Fibroblast of skin of scalp (primary cell): ENCODE results near the gene PAX9.

Experiments used
- DNase-seq: peaks from one replicate; pipeline ENCODE4 v3.0.0-alpha.2; 2013

Gene PAX9

DNA sequence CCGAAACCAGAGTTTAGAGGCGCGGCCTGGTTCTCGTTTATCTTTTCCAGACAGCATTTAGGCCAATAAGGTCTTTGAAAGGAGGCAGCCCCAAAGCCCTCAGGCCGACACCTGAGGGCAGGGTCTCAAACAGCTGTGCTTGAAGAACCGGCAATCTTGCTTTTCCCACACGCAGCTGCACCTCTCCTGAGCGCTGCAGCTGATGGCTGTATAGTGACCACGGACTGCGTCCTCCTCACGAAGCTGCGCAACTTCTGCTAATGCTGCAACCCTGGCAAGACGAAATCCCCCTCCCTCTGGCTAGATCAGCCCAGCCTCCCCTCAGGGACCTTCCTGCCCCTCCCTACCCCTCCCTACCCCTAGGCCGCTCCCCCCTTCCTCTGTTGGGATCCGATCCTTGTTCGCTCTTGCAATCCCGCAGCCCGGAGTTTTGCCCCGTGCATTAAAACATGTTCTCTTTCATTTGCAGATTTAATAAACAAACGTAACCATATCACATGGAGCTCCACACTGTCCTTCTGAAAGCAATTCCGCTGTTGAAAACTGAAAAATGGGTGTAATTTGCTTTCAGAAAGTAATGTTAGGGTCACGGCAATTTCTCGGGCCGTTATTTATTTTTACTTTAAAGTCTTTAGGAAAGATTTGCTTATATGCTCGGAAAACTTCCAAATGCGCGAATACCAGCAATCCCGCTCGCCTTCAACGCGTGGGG lies 4.8 kb upstream of the PAX9 start:
- no peak for DNase-seq

DNA sequence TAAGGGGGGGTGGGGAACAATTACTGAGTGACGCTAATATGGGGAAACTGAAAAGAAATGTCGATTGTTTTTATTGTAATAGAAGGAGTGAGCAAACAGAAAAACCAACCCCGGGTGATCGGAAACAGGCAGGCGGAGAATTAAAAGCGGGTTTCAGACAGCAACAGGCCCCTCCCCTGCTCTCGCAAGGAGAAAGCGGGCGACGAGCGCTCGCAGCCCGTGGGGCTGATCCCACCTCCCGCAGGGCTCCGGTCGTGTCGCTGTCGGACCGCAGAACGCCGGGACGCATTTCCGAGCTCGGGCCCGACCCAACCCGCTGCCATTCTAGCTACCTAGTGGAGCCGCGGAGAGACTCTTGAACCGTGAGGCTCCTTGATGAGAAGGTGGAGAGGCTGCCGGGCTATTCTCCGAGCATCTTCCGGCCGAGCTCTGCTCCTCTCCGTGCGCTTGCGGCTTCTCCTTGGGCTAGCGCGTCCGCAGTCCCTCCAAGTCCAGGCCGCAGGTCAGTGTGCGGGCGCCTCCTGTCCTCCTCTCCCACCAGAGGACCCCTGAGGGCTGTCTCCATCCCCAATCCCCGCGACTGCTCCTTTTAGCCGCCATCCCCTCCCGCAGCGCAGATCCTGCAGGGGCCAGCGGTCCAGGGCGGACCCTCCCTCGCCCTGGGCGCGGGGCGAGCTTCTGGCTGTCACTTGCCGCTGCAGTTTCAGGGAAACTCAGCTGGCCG lies 4.1 kb upstream of the PAX9 start:
- DNase-seq: no peak

DNA sequence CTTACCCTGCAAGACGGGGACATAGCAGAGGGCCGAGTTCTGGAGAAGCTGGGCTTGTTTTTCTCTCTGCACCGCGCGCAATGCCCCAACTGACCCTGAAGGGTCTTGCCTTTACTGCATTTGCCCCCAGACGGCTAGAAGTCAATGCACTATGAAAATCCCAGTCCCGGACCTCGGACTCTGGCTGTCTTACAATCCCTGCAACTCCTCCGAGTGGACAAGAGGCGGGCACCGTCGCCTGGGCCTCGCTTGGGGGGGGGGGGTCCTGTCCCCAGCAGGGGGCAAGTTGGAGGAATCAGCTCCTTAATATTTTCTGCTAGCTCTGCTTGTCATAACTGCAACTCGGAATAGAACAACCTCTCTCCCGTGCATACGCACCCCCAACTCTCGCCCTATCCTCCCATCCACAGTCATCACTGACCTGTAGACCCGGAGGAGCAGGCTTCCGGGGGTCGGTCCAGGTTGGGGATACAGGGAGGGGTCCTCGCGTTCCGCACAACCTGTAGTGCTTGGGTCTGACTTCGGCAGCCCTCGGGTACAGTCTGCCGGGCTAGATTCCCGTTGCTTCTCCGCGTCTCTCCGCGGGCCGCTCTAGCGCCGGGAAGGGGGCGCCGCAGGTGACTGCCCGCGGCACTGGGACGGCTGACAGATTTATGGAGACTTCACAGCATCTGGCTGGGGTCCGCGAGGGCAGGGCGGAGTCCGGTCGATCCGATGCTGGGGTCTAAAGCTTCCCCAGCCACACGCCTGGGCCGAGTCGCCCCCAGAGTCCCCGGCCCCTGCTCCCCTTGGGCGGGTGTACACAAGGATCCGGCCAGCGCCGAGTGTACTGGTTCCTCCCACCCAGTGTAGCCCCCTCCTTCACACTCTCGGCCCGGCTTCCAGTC lies 3.3 kb upstream of the PAX9 start:
- DNase-seq: no peak

DNA sequence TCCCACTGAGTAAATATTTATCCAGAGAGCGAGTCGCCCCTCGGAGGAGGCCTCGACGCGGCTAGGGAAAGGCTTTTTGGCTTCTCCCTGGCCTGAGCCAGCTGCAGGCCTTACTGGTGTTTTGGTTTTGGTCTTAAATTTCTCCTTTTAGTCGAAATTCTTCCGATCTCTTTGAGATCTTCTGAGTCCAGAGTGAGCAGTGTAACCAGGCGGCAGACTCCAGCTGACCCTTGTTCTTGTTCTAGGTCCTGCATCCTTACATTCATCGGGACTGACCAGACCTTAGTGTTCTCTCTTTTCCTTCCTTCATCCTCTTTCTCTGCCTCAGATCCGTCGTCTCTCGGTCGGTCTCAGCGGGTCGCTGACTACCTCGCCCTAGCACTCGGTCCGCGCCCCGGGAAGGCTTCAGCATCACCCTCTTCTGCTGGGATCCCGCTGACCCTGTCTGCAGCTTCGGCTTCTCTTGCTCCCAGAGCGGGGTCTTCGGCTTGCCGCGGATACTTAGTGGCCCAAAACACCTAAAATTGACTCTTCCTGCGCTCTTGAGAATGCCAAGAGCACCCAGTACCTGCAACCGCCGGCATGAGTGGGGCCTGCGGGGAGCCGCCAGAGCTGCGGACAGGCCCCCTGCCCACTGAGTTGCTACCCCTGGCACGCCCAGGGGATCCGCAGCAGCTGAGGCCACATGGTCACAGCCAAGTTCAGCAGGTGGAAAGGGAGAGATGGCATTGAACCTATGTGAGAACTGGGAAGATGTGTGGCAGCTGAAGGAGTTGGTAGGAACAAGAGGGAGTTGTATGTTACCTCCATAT lies 2.4 kb upstream of the PAX9 start:
- no peak for DNase-seq

DNA sequence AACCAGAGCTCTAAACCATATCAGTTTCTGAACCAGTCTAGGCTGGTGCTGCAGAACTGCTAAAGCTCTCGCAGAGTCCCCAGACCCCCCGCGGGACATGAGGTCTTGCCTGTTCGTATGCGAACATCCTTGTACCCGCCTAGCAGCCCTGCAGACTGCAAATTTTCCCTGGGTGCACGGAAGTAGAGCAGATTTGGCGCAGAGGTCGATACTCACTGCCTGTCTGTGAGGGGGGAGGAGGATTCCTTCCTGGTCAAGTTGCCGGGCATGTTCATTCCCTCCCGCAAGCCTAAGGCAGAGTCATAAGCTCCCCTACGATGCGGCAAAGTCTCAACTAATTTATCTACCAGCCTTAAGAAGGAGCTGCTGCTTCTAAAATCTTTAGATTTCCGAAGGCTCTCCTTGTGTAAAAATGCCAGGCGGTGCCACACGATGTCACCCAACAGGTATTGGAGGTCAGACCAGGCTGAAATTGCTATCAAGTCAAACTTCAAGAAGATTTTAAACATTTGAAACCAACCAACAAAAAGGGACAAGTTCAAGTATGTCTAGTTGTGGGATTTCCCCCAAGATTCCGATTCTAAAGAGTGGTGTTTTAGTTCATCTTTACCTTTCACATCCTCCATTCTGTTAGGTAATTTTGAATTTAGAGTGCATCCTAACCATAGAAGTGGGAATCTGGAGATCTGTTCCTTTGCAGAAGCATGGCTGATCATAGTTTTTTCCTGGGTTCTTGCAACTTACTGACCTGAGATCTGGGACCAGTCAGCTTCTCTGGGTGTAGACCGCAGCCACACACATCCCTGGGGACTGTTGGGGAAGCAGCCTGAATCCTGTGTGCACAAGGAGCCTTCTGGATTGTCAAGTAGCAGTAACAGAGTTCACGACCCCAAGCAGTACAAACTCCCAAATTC lies 1.6 kb upstream of the PAX9 start:
- DNase-seq: no peak

DNA sequence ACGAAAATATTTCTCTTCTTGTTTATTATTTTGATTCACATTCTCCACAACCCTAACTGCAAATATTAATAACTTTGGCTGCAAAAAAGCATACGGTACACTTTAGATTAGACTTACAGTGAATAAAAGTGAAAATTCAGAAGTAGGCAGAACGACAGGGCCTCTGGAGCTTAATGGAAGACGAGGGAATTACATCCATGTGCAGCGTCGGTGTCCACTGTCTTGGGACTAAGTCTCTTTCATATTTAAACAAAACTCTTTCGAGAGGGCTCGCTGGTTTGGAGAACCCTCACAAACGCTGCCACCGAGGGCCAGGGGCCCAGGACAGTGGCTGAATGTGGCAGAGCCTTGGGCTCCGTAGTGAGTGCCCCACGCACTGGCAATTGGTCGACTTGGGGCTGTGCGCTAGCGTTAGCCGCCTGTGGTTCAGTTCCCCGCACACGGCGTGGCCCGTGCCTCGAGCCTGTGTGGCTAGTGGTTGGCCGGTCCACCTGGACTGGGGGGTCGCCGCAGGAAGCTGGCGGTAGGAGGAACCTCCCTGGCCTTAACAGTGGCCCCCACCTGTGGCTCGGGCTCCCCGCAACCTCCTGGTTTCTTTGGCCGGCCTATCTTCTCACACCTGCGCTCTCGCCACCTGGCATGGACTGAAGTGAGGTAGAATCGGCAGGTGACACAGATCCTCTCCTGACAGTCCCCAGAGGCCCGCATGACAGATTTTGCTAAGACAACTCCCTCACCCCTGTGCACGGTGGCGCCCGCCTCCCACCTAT lies 739 bp upstream of the PAX9 start:
- DNase-seq: no peak

DNA sequence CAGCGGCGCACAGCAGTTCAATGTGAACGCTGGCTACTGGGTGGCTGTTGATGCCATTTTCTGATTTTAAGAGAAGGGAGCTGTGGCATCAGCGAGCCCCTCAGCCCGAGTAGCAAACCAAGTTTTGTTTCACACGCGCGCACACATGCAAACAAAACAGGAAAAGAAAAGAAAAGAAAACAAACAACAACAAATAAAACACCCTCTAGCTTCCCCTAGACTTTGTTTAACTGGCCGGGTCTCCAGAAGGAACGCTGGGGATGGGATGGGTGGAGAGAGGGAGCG lies 540 bp downstream of the PAX9 start:
- DNase-seq: no peak

DNA sequence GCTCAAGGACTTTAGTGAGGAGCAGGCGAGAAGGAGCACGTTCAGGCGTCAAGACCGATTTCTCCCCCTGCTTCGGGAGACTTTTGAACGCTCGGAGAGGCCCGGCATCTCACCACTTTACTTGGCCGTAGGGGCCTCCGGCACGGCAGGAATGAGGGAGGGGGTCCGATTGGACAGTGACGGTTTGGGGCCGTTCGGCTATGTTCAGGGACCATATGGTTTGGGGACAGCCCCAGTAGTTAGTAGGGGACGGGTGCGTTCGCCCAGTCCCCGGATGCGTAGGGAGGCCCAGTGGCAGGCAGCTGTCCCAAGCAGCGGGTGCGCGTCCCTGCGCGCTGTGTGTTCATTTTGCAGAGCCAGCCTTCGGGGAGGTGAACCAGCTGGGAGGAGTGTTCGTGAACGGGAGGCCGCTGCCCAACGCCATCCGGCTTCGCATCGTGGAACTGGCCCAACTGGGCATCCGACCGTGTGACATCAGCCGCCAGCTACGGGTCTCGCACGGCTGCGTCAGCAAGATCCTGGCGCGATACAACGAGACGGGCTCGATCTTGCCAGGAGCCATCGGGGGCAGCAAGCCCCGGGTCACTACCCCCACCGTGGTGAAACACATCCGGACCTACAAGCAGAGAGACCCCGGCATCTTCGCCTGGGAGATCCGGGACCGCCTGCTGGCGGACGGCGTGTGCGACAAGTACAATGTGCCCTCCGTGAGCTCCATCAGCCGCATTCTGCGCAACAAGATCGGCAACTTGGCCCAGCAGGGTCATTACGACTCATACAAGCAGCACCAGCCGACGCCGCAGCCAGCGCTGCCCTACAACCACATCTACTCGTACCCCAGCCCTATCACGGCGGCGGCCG lies 1.1 kb downstream of the PAX9 start:
- DNase-seq: no peak

DNA sequence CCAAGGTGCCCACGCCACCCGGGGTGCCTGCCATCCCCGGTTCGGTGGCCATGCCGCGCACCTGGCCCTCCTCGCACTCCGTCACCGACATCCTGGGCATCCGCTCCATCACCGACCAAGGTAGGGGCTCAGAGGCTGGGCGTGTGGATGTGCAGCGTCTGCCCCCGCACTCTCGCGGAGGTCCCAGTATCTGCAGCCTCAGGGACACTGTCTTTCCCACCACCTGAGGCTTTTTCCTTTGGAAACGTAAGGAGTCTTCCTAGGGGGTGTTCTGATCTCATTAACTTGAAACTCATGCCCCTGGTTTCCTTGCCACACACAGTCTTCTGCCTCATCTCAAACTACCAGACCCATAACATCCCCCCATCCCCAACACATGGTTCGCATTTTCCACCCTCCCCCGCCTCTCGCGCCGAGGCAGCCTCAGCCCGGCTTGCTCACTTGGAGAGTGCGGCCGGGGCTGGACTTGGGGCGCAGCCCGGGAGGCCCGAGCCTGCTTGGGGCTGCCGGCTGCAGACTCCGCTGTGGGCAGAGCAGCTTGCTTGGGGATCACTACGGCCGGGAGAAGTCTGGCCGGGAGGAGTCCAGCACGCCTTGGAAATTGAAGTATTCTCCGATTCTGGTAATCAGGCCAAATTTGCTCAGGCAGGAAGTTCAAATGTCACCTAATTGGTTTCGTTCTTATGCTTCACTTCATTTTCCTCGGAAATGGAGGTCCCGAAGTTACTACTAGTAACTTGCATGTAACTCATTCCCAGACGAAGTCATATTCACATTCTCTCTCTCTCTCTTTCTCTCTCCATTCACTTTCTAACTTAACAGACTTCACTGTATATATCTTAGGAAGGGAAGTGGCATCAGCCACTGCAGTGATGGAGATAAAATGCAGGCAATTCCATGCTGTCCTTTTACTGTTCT lies 2.0 kb downstream of the PAX9 start:
- DNase-seq: no peak

DNA sequence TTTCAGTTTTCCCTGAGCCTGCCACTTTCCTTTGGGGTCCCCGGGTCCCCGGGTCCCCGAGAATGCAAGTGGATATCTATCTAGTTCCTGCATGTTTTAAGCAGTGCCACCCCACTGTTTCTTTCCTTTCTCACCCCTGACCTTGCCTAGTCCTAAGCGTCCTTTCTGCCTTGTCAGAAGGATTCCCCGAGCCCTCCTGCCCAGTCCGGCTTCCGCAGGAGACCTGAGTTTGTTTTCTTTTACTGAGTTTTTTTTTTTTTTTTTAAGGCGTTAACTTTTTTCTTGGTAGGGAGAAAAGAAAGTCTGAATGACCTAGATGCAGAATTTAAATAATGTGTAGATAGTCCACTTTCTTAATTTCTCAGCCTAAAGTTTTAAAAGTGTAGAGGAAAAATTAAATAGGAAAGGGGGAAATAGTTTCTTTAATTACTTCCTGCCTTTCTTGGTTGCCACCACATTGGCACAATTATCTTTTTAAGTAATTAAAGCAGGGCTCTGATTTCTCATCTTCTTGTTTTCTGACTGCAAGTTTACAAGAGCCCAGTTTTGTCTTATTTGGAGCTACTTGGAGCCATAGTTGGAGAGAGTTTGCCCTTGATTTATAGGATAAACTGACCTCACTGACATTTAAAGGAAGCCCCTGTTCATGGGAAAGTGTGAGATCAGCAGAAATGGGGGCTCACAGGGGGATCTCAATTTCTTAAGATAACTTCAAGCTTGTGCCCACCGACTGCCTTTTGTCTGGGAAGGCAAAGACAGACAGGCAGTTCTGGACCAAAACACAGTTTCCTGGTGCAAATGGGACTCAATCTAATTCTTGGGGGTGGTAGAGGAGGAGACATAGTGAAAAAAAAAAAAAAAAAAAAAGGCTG lies 2.9 kb downstream of the PAX9 start:
- no peak for DNase-seq

DNA sequence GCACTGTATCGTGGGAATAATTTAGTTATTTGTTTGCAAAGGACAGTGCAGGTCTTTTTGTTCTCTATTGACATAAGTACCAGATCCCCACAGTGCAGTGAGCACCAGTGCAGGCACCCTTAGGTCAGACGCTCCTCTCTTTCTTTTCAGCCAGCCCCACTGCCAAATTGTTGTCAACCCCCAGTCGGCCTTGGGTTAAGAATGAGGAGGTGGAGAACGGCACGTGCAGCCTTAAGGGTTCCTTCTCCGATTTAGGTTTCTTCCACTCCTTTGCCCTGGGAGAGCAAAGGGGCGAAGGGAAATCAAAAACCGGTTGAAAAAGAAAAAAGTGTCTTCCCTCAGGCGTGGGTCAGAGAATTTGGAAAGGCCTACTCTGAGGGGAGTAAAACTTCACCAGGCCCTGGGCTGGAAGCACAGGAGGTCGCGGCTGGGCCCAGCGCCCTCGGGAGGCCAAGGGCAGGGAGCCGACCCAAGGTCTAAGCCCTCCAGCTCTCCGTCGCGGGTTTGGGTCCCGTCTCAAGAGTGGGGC lies 4.3 kb downstream of the PAX9 start:
- DNase-seq: no peak

DNA sequence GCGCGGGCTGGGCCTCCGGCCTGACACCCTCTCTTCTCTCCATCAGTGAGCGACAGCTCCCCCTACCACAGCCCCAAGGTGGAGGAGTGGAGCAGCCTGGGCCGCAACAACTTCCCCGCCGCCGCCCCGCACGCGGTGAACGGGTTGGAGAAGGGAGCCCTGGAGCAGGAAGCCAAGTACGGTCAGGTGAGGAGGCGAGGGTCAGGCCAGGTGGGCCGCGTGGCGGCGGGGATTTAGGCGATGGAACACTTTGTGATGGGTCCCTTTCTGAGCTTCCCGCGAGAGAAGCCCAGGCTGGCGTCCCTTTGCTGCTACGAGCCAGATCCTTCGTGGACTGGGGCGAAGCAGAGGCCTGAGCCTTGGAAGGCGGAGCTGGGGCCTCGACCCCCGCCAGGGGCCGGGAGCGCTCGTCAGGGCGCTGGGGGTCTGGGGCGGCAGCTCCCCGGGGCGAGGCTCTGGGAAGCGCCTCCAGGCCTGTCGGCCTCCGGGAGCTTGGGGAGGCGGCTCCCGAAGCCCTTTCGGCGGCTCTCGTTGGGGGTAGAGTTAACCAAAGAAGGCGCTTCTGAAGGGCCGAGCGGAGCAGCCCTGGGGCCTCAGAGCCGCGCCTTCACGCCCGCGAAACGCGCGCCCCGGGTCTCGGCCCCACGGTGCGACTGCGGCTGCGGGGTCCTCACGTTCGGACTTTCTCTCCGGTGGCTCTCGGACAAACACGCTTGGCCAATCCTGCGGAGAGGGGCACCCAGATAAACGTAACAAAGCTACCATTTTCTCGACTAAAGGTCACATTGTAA lies 5.0 kb downstream of the PAX9 start:
- no peak for DNase-seq

DNA sequence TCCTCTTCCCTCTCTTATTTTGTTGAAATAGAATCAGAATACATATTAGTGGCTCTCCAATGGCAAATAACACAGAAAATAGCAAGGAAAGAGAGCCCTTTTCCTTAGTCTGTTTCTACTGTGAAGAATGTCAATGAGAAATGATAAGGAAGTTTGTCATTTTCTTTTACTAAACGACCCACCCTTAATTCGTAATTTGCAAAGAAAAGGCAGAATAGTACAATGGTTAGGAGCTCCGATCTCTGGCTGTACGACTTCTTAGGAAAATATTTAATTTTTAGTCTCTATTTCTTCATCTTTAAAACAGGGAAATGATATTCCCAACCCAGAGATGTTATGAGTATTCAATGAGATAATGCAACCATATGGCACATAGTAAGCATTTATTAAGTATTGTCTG lies 6.0 kb downstream of the PAX9 start:
- DNase-seq: no peak

DNA sequence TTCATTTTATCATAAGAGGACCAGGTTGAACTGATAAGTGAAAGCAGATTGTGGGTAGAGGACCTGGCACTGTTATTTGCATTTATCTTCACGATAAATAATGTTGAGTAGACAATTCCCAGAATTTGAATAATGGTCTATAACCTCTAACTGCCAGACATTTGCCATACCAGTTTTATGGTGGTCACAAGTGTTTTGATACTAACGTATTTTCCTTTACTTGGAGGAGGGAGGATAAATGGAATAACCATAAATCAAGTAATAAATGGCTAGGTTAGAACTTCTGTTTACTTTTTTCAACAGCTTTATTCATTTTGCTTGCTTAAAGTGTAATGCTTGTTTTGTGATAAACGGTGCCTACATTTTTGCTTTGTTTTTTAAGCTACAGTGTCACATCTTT lies 9.5 kb downstream of the PAX9 start:
- no peak for DNase-seq

DNA sequence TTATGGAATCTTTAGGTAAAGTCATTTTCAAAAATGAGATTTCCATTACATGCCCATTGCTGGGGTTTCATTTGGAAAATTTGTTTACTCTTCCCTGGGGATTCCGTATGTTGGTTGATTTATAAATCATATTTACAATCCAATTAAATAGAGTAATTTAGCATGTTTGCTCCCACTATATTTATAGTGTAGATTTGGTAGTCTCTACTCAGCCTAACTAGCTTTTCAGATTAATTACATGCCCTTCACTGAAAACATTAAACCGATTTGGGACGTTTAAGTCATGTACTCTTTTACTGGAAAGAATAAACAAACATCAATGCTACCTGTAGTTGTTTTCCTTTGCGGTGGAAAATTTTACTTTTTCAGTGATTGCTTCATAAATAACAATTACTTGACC lies 10.4 kb downstream of the PAX9 start:
- no peak for DNase-seq

DNA sequence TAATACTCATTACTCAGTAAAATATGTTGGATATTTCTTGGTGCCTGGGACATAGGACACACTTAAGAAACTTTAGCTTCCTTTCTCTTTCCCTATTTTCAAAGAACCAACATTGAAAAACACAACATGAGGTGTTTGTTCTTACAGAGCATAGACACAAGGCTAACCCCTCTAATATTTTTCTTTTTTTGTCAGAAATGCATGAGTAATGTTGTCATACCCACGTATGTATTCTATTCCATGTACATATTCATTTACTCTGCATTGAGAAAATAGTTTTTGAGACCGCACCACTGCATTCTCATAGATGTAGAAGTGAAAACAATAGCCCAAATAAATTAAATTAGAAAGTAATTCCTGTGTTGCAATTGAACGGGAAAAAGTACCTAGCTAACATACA lies 13.0 kb downstream of the PAX9 start:
- DNase-seq: no peak

DNA sequence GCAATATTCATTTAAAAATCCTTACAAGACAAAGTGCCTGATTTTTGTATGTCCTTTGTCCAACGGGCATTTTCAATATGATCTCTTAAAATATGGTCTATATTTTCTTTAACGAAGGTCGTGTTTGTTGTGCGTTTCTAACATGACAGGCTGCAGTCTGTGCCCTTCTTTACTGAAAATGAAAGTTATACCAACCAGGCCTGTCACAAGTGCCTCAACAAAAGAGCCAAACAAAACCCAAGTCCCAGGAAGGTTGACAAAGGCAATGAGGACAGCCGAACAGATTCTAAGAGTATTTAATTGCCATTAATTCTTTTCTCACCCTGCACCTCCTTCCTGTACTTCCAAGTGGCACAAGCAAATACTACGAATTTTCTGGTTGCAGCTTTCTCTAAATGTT lies 13.9 kb downstream of the PAX9 start:
- DNase-seq: no peak
